Hypothalamus (tissue), 51 donors: Measurements from ENCODE around the gene ZNF621.
A peak's percentile ranks its signal among the peaks of the same experiment; 100 is the strongest.

ENCODE experiments used
- DNase-seq, 51 donors: peaks; one replicate each; lab custom pipeline; 2025; lab: John Stamatoyannopoulos, UW

The ZNF621 gene

DNA sequence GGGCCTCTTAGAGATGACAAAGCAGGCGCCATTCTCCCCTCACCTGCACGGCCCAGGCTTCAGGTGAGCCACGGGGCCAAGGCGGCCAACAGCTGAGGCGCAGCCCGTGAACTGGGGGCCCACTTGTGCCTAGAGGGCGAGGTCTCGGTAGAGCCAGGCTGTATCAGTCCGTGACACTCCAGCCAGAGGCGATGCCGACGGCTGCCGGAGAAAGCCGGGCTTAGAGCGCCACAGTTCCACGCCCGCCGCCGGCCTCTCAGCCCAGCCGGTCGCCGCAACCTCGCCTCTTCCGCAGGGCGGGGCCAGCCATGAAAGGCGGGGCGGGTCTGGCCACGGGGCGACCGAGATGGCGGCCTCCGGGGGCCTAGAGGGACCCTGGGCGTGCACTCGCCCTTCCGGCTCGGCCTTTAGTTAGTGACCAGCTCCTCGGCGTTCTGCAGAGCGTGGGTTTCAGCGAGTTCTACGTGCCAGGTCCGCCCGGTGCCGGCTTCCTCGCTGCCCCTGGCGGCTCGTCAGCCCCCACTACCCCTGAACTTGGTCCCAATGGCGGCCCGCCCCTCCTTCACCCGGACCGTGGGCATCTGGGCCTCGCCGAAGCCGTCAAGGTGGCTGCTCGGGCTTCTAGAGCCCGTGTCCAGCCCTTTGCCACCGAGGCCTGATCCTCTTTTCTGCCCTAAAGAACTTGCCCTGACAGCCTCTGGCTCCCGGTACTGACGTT lies at the start of gene ZNF621:
TSS of gene ZNF621 (plus strand) at position 393 of the 718 bp plus-strand sequence. CDS start 881 bp downstream, outside the sequence.
- DNase-seq = peak; percentile 12 to 93 (median 81)

DNA sequence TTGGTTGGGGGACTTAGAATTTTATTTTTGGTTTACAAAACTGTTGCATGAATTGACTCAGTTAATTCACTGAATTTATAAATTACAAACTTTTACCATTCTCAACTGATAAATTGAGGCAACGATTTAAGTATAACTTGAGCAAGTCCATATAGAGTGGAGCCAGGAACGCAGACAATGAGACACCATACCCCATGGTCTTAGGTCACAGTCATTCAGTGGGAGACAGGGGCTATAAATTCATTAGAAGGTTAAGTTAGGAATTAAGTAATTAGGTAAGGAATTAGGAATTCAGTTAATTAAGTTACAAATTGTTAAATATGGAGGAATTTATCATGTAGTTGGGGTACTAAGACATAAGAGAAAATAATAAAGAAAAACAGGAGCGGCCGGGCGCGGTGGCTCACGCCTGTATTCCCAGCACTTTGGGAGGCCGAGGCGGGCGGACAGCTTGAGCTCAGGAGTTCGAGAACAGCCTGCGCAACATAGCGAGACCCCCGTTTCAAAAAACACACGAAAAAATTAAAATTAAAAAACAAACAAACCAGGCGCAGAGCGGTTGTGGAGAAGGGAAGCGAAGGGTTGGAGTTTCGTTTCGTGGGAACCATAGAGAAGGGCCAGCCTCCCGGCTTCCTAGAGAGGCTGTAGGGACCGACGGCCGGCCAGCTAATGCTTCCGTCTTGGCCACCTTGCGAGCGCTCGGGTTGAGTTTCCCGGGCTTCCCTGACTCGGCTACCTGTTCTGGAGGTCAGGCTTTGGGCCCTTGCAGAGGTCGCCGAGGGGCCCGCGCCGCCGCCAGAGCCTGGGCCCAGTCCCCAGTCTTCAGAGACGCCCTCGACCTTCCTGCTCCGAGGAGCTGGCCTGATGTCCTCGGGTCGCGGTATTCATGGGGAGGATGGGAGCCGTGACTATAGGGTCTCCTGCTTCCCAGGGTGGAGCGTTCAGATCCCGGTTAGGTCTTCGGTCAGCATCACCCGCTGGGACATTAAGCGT lies 48.0 kb upstream of the ZNF621 start, which contains the start of gene ZNF619:
TSS of gene ZNF619 (plus strand) at position 645 of the 993 bp plus-strand sequence. CDS start 858 bp downstream, outside the sequence.
- peak in 49 of 51 donors; percentile 2 to 76 (median 41) for DNase-seq

DNA sequence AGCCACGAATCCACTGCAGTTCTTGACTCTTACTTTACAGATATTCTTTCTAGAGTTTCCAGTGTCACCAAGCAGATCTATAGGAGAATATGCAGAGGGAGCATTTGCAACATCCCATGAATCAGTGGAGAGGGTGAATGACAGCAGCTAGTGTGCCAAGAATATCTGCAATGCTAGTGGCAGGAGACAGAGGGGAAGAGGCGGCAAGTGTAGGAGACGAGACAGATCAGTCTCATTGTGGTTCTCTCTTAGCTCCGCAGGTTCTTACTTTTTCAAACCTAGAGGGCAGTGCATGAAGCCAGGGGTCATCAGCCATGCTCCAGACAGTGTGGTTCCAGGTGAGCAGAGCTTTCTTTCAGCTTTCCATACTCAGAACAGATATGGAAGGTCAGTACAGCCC lies 47.1 kb upstream of the ZNF621 start:
- DNase-seq = peak in 3 of 51 donors; percentile 3 to 18 (median 8)

GRCh38 chr3:40487172-40487571 lies 37.6 kb upstream of the ZNF621 start:
- DNase-seq = no peak

DNA sequence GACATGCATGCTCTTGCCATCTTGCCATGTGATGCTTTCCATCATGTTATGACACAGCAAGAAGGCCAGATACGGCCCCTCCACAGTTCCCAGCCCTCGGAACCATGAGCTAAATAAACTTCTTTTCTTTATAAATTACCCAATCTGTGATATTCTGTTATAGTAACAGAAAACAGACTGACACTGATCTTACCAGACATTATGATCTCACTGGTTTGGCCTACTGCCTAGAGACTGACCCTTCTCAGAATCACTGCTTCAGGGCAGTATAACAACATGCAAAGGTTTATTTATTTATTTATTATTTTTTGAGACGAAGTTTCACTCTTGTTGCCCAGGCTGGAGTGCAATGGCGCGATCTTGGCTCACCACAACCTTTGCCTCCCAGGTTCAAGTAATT lies 33.8 kb upstream of the ZNF621 start:
- DNase-seq = no peak

- no peak for DNase-seq
These were observed 30.1 kb upstream of the ZNF621 start for GRCh38 chr3:40494698-40495097.

GRCh38 chr3:40497288-40497687 lies 27.5 kb upstream of the ZNF621 start:
- no peak for DNase-seq

DNA sequence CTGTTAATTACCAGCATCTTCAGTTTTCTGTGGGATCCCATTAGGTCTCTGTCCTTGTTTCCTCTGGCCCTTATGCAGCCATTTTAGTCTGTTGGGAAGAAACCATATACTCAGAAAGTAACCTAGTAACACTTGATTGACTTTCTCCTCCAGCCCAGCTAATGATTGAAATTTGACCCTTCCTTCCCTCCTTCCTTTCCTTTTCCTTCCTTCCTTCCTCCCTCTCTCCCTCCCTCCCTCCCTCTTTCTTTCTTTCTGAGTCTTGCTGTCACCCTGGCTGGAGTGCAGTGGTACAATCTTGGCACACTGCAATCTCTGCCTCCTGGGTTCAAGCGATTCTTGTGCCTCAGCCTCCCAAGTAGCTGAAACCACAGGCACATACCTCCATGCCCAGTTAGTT lies 24.8 kb upstream of the ZNF621 start:
- DNase-seq = no peak

GRCh38 chr3:40502034-40502433 lies 22.7 kb upstream of the ZNF621 start:
- no peak for DNase-seq

- no peak for DNase-seq
These were observed 19.9 kb upstream of the ZNF621 start for GRCh38 chr3:40504636-40505430.

DNA sequence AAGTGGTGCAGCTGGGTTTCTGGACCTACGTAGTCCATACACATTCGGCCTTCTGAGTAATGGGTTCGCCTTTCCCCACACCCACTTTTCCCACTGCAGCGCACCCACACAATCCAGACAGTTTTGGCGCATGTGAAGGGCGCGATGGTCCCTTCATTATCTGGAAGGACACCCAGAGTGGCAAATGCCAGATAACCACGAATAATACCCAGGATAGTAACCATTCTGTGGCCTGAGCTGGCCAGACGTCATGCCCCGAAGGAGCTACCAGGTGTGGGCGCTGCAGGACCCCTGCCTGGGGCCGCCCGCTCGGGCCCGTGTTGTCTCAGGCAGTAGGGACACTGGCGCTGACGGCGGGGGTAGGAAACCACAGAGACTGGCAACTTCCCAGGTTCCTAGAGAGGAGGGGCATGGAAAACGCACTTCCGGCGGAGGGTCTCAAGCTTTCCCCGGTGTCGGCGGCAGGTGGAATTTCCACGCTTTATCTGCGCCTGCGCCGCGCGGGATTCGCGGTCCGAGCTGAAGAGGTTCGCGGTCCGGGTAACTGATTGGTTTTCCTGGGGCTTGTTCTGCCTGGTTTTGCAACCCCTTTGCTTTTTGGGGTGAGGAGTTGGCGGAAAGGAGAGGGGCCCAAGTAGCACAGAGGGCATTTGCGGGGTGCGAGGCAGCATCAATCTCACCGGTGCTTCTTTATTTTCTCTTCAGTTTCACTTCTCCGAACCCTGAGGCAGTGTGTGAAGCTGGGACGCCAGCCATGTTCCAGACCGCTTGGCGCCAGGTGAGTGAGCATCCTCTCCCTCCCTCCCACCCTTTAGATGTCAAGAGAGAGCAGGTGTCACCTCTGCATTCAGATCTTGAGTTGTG lies 18.9 kb upstream of the ZNF621 start, which contains the start of gene ZNF620:
TSS of gene ZNF620 (plus strand) at position 441 of the 864 bp plus-strand sequence. CDS start at position 755, 314 bp downstream.
- peak in 50 of 51 donors; percentile 30 to 84 (median 69) for DNase-seq

- DNase-seq = peak in 4 of 51 donors; percentile 1 to 20 (median 8)
These were observed 13.6 kb upstream of the ZNF621 start for GRCh38 chr3:40511031-40511718.

- DNase-seq = no peak
These were observed 8.6 kb upstream of the ZNF621 start for GRCh38 chr3:40516201-40516600.

DNA sequence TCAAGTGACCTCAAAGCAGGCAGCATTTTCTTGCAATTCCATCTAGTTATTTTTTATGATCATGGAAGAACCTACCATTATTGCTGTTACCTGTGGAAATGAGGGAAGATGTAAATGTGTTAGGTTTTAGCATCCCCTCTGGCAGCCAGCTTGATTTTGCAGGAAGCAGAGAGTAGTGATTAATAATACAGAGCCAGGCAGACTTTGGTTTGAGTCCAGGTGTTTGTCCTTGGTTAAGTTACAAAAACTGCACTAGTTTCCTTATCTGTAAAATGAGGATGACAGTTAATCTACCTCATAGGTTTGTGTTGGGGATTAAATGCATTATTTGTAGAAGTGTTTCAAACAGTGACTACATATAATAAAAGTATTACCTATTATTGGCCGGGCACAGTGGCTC lies 6.7 kb upstream of the ZNF621 start:
- DNase-seq = no peak

GRCh38 chr3:40518848-40519247 lies 5.9 kb upstream of the ZNF621 start:
- DNase-seq = no peak

GRCh38 chr3:40521254-40521653 lies 3.5 kb upstream of the ZNF621 start:
- no peak for DNase-seq

GRCh38 chr3:40523781-40524180 lies 979 bp upstream of the ZNF621 start:
- peak in 10 of 51 donors; percentile 1 to 24 (median 6) for DNase-seq

GRCh38 chr3:40524222-40524567 lies 565 bp upstream of the ZNF621 start:
- DNase-seq = no peak

GRCh38 chr3:40528426-40528825 lies 3.7 kb downstream of the ZNF621 start:
- peak in 1 of 51 donors; percentile 9 for DNase-seq
